IgD-negative memory B cell (primary cell): Measurements from ENCODE around the gene OR52L1. TPM values are rescaled to one million over a fixed set of nuclear protein-coding genes. Genes with fewer than 3 reads are reported as not detected.

ENCODE experiments used
- H3K27ac Mint-ChIP-seq, 3 donors: one replicate each; pipeline ENCODE4 v1.8.0; 2020 to 2022; ENCODE audit warnings: mild to moderate bottlenecking in 3 of 3, mixed read lengths in 3 of 3, moderate library complexity in 1 of 3
- H3K27me3 Mint-ChIP-seq: one replicate; pipeline ENCODE4 v1.8.0; 2021; ENCODE audit warnings: mixed read lengths
- H3K36me3 Mint-ChIP-seq: one replicate; pipeline ENCODE4 v1.8.0; 2020; ENCODE audit warnings: mild to moderate bottlenecking, mixed read lengths
- H3K4me1 Mint-ChIP-seq, 3 donors: one replicate each; pipeline ENCODE4 v1.8.0; 2020 to 2022; ENCODE audit warnings: mixed read lengths in 3 of 3, mild to moderate bottlenecking in 1 of 3
- H3K4me3 Mint-ChIP-seq, 4 donors: one replicate each; pipeline ENCODE4 v1.8.0; 2020 to 2022; ENCODE audit warnings: mild to moderate bottlenecking in 4 of 4, mixed read lengths in 4 of 4, moderate library complexity in 3 of 4
- H3K9me3 Mint-ChIP-seq, 3 donors: one replicate each; pipeline ENCODE4 v1.8.0; 2020 to 2021; ENCODE audit warnings: mixed read lengths in 3 of 3, mild to moderate bottlenecking in 1 of 3
- polyA plus RNA-seq: library from polyadenylated mRNA; unstranded; fragments of 300-500 nt; fragmentation: Illumina TruSeq; gene quantifications from one replicate; pipeline ENCODE4 v1.2.3, GENCODE V29; 2021

OR52L1 gene
- not detected for polyA plus RNA-seq

GRCh38 chr11:5986885-5987284 lies at the start of gene OR52L1:
OR52L1 (minus strand) TSS chr11:5986985; CDS start chr11:5986930, 55 bp downstream.
- Mint-ChIP-seq H3K36me3 (peaks cover 1% of the 10 kb centered on the region), H3K4me3 (no peak within 1 kb of the TSS), H3K27ac (no peak within 1 kb of the TSS), H3K9me3 (peaks cover 2 to 5% (median 3%) of the 10 kb centered on the region in 3 donors), H3K27me3 (peaks cover 5% of the 10 kb centered on the region), H3K4me1 (no peaks in the 10 kb centered on the region)

- Mint-ChIP-seq H3K4me3 (no peak within 1 kb of the TSS), H3K27ac (no peak within 1 kb of the TSS), H3K36me3 (no peaks in the 10 kb centered on the region), H3K27me3 (no peaks in the 10 kb centered on the region), H3K9me3 (no peaks in the 10 kb centered on the region), H3K4me1 (no peaks in the 10 kb centered on the region)
These were observed 44.1 kb upstream of the OR52L1 start, which contains the start of gene OR56A1 for GRCh38 chr11:6030708-6031405. OR56A1 (minus strand) TSS chr11:6030758; CDS start chr11:6027692, 3,066 bp downstream.

DNA sequence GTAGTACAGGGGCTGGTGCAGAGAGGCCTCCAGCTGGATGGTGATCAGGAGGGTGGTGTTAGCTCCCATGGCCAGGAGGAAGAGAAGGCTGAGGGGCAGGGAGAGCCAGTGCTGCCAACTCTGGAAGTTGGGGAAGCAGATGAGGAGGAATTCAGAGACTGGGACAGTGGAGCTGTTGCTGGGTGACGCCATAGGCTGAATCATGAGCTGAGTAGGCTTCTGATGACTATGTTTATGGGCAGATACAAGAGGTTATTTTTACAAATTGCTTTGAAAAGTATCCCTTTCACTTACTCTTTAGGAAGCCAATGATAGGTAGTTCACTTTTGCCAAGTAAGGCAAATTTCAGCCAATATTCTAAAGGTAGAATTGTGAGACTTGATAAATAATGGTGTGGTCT lies 40.7 kb upstream of the OR52L1 start:
- Mint-ChIP-seq H3K9me3 (no peaks in the 10 kb centered on the region), H3K36me3 (no peaks in the 10 kb centered on the region), H3K4me1 (no peaks in the 10 kb centered on the region), H3K27ac (no peak overlapping the region), H3K4me3 (no peak overlapping the region), H3K27me3 (peaks cover 1% of the 10 kb centered on the region)

GRCh38 chr11:6025056-6025455 lies 38.3 kb upstream of the OR52L1 start:
- Mint-ChIP-seq H3K4me1 (no peaks in the 10 kb centered on the region), H3K36me3 (no peaks in the 10 kb centered on the region), H3K9me3 (no peaks in the 10 kb centered on the region), H3K4me3 (no peak overlapping the region), H3K27me3 (peaks cover 1% of the 10 kb centered on the region), H3K27ac (no peak overlapping the region)

- Mint-ChIP-seq H3K27me3 (peaks cover 3% of the 10 kb centered on the region), H3K27ac (no peak overlapping the region), H3K4me1 (no peaks in the 10 kb centered on the region), H3K36me3 (no peaks in the 10 kb centered on the region), H3K9me3 (no peaks in the 10 kb centered on the region), H3K4me3 (no peak overlapping the region)
These were observed 36.2 kb upstream of the OR52L1 start for GRCh38 chr11:6022956-6023355.

DNA sequence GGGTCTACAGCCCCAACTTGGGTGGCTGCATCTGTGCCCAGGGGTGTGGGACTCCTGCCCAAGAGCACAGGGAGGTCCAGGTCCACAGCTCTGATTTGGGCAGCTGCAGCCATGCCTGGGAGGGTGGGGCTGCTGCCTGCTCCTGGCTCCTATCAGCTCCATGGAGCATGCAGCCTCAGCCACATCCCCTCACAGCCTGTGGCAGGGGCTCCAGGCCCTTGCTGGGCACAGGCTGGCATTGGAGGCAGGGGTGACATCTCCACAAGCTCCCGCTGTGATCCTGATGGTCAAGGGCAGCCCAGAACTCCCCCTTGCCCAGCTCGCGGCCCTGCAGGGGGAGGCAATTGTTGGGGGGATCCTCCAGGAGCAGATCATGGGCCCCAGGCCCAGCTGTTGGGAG lies 26.3 kb upstream of the OR52L1 start:
- Mint-ChIP-seq H3K27me3 (peaks cover 8% of the 10 kb centered on the region), H3K4me3 (no peak overlapping the region), H3K4me1 (no peaks in the 10 kb centered on the region), H3K27ac (no peak overlapping the region), H3K36me3 (peaks cover 3% of the 10 kb centered on the region), H3K9me3 (peaks cover 0 to 4% (median 0%) of the 10 kb centered on the region in 3 donors)

GRCh38 chr11:6012035-6012668 lies 25.4 kb upstream of the OR52L1 start:
- Mint-ChIP-seq H3K36me3 (peaks cover under 1% of the 10 kb centered on the region), H3K27ac (no peak overlapping the region), H3K4me1 (no peaks in the 10 kb centered on the region), H3K4me3 (no peak overlapping the region), H3K27me3 (peaks cover 8% of the 10 kb centered on the region), H3K9me3 (peaks cover 0 to 3% (median 0%) of the 10 kb centered on the region in 3 donors)

GRCh38 chr11:6006846-6007245 lies 20.1 kb upstream of the OR52L1 start, which contains the start of gene OR56A4:
OR56A4 (minus strand) TSS chr11:6006946; CDS start chr11:6002992, 3,954 bp downstream.
- Mint-ChIP-seq H3K9me3 (no peaks in the 10 kb centered on the region), H3K4me3 (no peak within 1 kb of the TSS), H3K4me1 (no peaks in the 10 kb centered on the region), H3K27me3 (peaks cover 4% of the 10 kb centered on the region), H3K27ac (no peak within 1 kb of the TSS), H3K36me3 (no peaks in the 10 kb centered on the region)

DNA sequence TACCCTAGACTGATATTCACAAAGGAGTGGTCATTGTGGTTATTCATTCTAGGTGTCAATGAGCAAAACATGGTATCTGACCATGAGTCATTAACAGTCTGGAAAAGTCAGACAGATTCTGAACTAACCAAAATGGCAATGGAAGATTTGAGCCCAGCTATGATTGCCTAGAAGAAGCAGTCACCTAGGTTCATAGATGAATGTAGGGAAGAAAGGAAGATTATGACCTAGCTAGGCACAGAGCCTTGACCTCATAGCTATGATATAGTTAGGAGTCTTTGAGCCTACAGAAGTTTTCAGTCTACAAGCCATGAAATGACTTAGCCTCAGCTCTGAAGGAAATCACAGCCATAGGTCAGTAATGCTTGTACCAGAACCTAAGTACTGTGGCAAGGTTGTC lies 19.6 kb upstream of the OR52L1 start:
- no peak overlapping the region for H3K27ac Mint-ChIP-seq
- H3K9me3 Mint-ChIP-seq, result no peaks in the 10 kb centered on the region
- H3K4me3 Mint-ChIP-seq, result no peak overlapping the region
- H3K4me1 Mint-ChIP-seq, result no peaks in the 10 kb centered on the region
- no peaks in the 10 kb centered on the region for H3K36me3 Mint-ChIP-seq
- H3K27me3 Mint-ChIP-seq, result no peaks in the 10 kb centered on the region

DNA sequence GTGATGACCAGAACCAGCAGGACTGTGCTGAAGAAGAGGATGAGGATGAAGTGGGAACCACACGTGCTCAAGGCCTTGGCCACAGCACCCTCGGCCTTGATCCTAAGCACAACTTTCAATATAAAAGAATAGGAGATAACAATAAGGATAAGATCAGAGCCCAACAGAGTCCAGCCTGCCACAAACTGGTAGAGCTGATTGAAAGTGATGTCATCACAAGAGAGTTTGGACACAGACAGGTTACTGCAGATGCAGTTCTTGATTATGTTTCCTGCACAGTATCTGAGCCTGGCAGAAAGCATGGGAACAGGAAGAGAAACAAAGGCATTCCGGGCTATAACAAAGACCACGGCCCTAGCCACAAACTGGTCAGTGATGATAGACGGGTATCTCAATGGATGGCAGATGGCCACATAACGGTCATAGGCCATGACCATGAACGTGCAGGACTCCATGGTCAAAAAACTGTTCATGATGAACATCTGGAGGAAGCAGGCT lies 15.5 kb upstream of the OR52L1 start:
- Mint-ChIP-seq H3K27ac (no peak overlapping the region), H3K4me3 (no peak overlapping the region), H3K4me1 (no peaks in the 10 kb centered on the region), H3K9me3 (peaks cover 0 to 3% (median 0%) of the 10 kb centered on the region in 3 donors), H3K36me3 (no peaks in the 10 kb centered on the region), H3K27me3 (peaks cover 2% of the 10 kb centered on the region)

DNA sequence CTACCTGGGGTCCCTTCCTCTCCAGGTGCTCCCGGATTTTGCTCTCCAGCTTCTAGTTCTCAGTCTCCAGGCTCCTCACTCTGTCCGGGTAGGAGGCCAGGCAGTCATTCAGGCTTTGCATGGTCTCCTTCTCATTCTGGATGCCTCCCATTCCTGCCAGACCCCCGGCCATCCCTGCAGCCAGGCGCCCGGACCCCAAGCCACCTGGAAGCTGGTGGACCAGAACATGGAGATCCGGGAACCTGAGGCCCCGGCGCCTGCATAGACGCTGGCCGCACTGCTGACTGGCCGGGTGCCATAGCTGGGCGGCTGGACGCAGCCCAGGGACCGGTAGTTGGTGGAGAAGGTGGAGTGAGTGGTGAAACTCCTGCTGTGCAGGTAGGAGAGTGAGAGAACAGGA lies 8.0 kb upstream of the OR52L1 start:
- Mint-ChIP-seq H3K9me3 (no peaks in the 10 kb centered on the region), H3K4me3 (no peak overlapping the region)

DNA sequence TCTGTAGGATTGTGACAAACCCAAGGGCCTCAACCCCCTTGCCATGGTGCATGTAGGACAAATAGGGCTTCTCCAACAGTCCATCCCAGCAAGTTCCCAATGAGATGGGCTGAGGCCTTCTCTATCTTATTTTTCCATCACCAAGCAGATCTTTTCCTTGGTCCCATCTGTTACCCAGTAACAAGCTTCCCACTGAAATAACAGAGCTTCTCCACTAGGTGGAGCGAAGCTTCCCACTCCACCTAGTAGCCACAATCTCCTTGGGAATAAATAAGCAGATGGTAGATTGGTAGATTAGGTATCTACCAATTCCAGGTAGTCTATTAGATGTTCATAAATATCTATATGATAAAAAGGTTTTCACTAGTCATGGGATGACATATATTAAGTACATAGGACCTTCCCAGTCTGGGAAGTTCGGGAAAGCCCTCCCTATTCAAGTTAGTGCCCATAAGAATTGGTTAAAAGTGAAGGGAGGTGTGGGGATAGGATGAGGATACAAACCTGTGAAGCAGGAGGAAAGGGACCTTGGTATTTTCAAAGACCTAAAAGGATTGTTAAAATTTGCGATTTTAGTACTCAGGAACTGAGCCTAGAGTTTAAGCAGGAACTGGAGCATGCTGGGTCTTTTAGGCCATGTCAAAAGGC lies 5.9 kb upstream of the OR52L1 start:
- Mint-ChIP-seq H3K27ac (no peak overlapping the region), H3K9me3 (peaks cover 0 to 1% (median 0%) of the 10 kb centered on the region in 3 donors), H3K4me3 (no peak overlapping the region), H3K4me1 (no peaks in the 10 kb centered on the region), H3K27me3 (peaks cover 6% of the 10 kb centered on the region), H3K36me3 (no peaks in the 10 kb centered on the region)

More for the DNA sequence above, 8.0 kb upstream of the OR52L1 start:
- Mint-ChIP-seq H3K27ac (no peak overlapping the region), H3K27me3 (peaks cover 8% of the 10 kb centered on the region), H3K36me3 (no peaks in the 10 kb centered on the region), H3K4me1 (no peaks in the 10 kb centered on the region)

DNA sequence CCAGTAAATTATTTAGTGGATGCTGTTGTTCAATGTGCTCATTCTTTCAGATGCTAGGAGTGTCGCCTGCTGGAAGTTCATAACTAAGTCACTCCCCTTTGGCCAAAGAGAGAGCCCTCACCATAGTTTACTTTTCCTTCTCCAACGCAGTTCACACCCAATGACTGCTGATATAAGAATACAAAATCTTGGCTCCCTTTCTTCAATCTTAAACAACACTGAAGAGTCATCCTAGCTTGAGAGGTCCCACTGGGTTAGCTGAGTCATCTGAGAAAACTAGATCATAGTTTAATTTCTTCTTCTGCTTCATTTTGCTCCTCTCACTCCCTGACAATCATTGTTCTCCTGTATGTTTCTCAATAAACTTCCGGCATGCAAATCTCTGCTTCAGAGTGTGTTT lies 5.4 kb upstream of the OR52L1 start:
- Mint-ChIP-seq H3K4me1 (no peaks in the 10 kb centered on the region), H3K9me3 (peaks cover 0 to 5% (median 2%) of the 10 kb centered on the region in 3 donors), H3K27ac (no peak overlapping the region), H3K36me3 (no peaks in the 10 kb centered on the region), H3K27me3 (peaks cover 5% of the 10 kb centered on the region), H3K4me3 (no peak overlapping the region)

DNA sequence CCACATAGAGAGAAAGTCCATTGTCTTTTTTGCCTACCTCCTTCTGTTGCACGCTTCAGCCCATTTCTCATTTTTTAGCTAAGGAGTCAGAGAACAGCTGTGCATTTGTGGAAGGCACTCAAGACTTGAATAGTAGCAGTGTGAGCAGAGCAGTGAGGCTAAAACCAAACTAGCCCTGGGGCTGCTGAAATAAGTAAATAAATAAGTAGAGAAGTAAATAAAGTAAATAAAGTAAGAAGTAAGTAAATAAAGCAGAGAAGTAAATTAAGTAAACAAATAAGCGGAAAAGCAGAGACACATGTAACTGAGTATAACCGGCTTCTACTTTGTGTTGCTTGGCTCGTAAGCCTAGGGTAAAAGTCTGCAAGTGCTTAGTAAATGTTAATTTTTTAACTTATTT lies 2.4 kb upstream of the OR52L1 start:
- H3K36me3 Mint-ChIP-seq, result no peaks in the 10 kb centered on the region
- H3K9me3 Mint-ChIP-seq, result peaks cover 0 to 5% (median 2%) of the 10 kb centered on the region in 3 donors

GRCh38 chr11:5983443-5983842 lies 3.3 kb downstream of the OR52L1 start:
- H3K27me3 Mint-ChIP-seq, result peaks cover 5% of the 10 kb centered on the region
- H3K27ac Mint-ChIP-seq, result no peak overlapping the region
- peaks cover 3 to 24% (median 6%) of the 10 kb centered on the region in 3 donors for H3K9me3 Mint-ChIP-seq
- H3K4me3 Mint-ChIP-seq, result no peak overlapping the region
- peaks cover 1% of the 10 kb centered on the region for H3K36me3 Mint-ChIP-seq
- no peaks in the 10 kb centered on the region for H3K4me1 Mint-ChIP-seq

More for the DNA sequence above, 2.4 kb upstream of the OR52L1 start:
- H3K4me1 Mint-ChIP-seq, result no peaks in the 10 kb centered on the region
- no peak overlapping the region for H3K4me3 Mint-ChIP-seq
- H3K27me3 Mint-ChIP-seq, result peaks cover 9% of the 10 kb centered on the region
- H3K27ac Mint-ChIP-seq, result no peak overlapping the region
